Kasumi-1 (cell line): ENCODE measurements around the gene THRB.
A peak's percentile ranks its signal among the peaks of the same experiment; 100 is the strongest.

Experiments used
- DNase-seq, 2 experiments: peaks; one replicate each; lab custom pipeline; 2025; lab: John Stamatoyannopoulos, UW

THRB gene

GRCh38 chr3:24145481-24145880, 349.2 kb downstream of the THRB start:
- DNase-seq = no peak

GRCh38 chr3:24142127-24142526, 352.5 kb downstream of the THRB start:
- no peak for DNase-seq

GRCh38 chr3:24141548-24141947, 353.1 kb downstream of the THRB start:
- no peak for DNase-seq

- no peak for DNase-seq
Measured at GRCh38 chr3:24139463-24140412, 354.9 kb downstream of the THRB start.

- DNase-seq = no peak
Measured at GRCh38 chr3:24138876-24139256, 355.8 kb downstream of the THRB start.

GRCh38 chr3:24137958-24138875, 356.4 kb downstream of the THRB start:
- DNase-seq = no peak

GRCh38 chr3:24137334-24137733, 357.3 kb downstream of the THRB start:
- no peak for DNase-seq

- DNase-seq = peak in 1 of 2 experiments; percentile 10
Measured at GRCh38 chr3:24136624-24137310, 357.9 kb downstream of the THRB start.

- DNase-seq = no peak
Measured at GRCh38 chr3:24135280-24135679, 359.4 kb downstream of the THRB start.

- DNase-seq = no peak
Measured at GRCh38 chr3:24133942-24134341, 360.7 kb downstream of the THRB start.

- no peak for DNase-seq
Measured at GRCh38 chr3:24133436-24133835, 361.2 kb downstream of the THRB start.

GRCh38 chr3:24129549-24129948, 365.1 kb downstream of the THRB start:
- DNase-seq = no peak

- DNase-seq = no peak
Measured at GRCh38 chr3:24128199-24129005, 366.2 kb downstream of the THRB start.

- DNase-seq = no peak
Measured at GRCh38 chr3:24123596-24123995, 371.1 kb downstream of the THRB start.

- DNase-seq = no peak
Measured at GRCh38 chr3:24120434-24120833, 374.2 kb downstream of the THRB start.

- no peak for DNase-seq
Measured at GRCh38 chr3:24119321-24119751, 375.3 kb downstream of the THRB start.

- DNase-seq = no peak
Measured at GRCh38 chr3:24117508-24117907, 377.1 kb downstream of the THRB start.

- DNase-seq = no peak
Measured at GRCh38 chr3:24111711-24112110, 382.9 kb downstream of the THRB start.

- no peak for DNase-seq
Measured at GRCh38 chr3:24110051-24110450, 384.6 kb downstream of the THRB start.

- no peak for DNase-seq
Measured at GRCh38 chr3:24101676-24102168, 392.9 kb downstream of the THRB start.
